Globus pallidus (tissue), 1 donor: Measurements from ENCODE around the gene TRPC4.
"Not testable (repeated sequence)": the region's sequence is repeated elsewhere in the genome, so short reads cannot be mapped to it uniquely, and the experiment has no call there.

ENCODE experiments used
- DNase-seq: peaks from one replicate; pipeline ENCODE4 v3.0.0-alpha.2; 2015; ENCODE audit warnings: low spot score

TRPC4 gene

DNA sequence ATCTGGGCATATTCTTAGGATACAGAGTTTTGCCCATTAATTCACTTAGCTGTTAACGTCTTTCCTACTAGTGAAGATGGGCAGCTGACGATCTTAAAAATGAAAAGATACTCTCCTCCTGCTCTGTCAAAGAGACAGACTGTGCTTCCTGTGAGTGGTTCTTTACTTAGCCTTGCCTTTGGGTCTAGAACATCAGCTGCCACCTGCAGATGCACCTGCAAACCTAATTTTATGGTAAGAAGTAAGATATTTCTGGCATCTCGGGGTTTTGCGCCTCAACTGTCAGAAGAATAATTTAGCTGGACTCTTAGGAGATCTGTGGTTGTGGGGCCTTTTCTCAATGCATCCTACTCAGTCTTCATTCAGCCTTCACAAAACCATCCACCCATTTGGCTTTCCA, 36.2 kb downstream of the TRPC4 start:
- no peak for DNase-seq

DNA sequence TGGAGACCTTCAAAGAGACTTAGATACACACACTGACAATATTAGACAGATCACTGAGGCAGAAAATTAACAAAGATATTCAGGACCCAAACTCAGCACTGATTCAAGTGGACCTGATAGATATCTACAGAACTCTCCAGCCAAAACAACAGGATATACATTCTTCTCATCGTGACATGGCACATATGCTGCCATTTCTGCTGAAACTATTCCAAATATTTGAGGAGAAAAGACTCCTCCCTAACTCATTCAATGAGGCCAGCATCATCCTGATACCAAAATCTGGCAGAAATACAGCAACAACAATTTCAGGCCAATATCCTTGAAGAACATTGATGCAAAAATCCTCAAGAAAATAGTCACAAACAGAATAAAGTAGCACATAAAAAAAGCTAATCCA, 53.3 kb downstream of the TRPC4 start:
- no peak for DNase-seq

DNA sequence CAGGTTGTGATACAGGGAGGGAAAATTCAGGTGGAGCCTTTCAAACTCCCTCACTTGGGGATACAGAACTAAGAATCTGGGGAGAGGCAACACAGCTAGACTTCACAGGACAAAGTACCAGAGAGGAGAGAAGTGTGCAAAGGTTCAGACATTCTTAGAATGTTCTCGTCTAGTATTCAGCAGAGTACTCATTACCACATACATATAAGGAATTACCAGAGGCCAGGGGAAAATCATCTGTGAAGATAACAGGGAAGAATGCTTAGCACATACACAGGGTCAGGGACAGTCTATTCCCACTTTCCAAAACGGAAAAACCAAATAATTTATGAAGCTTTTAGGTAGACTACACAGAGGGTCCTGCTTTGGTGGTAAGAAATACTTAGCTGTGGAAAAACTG, 58.1 kb downstream of the TRPC4 start:
- DNase-seq = no peak

DNA sequence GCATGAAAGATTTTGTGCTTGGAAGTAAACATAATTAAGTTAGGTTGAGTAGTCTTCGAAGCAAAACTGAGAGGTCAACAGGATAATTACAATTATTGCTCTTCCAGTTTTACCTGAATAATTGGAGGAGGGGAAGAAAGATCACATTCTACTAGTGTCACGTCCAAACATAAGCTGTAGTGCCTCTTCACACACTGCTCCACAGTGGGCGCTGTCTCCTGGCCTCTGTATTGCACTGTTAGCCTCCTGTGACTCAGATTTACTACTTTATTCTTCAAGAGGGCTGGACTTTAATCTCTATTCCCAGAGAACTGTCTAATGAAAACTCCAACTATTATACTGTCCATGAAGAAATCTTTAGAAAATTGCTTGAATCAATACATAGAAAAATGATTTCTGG, 62.9 kb downstream of the TRPC4 start:
- DNase-seq = no peak

DNA sequence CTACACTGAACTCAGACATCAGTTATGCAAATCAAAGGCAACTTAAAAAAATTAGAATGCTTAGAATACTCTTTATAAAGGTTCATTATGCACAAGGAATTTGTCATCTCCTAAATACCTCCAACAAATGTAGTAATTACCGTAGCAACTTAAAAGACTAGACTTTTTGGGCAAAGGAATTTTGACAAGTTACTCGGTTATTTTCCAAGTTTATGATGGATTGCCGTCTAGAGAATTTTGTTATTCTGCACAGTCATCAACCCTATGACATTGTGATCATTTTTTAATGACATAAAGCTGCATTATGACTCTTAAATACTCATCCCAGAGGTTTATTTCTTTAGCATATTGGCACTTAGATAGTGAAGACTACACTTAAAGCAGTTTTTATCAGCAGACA, 71.9 kb downstream of the TRPC4 start:
- DNase-seq = no peak

DNA sequence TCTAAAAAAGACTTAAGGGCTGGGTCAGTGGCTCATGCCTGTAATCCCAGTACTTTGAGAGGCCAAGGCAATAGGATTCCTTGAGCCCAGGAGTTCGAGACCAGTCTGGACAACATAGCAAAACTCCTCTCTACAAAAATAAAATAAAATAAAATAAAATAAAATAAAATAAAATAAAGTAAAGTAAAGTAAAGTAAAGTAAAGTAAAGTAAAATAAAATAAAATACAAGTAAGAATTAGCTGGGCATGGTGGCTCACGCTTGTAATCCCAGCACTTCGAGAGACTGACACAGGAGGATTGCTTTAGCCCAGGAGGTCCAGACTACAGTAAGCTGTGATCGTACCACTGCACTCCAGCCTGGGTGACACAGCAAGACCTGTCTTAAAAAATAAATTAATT, 72.8 kb downstream of the TRPC4 start:
- DNase-seq = not testable (repeated sequence)

DNA sequence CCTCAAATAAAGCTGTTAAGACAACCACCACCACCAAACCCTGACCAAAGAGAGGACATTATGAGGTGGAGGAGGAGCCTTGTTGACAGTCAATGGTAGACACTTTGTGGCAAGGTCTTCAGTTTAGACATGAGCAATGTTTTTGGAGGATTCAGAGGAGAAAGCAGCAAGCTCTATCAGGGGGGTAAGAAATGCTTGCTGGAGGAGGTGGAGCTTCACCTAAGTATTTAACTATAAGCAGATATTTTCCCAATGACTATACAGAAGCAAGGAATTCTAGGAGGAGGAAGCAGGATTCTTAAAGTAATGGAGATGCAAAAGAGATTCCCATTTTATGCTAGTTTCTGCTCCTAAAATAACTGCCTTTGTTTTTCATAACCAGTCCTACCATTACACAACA, 74.2 kb downstream of the TRPC4 start:
- DNase-seq = no peak

DNA sequence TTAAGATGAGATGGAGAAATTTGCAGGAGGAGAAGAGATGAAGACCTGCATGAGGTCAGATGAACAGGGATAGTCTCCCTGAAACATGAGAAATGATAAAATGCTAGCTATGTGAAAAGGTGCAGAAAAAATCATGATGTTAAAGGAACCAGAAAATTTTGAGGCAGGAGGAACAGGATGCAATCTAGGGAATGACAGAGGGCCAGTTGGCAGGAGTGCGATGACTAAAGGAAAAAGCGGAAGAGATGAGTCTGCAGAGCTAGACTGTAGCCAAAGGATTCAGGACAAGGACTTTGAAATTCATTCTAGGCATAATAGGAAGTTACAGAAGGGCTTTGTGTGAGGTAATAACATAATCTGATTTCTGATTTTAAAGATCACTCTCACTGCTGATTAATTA, 77.9 kb downstream of the TRPC4 start:
- no peak for DNase-seq

DNA sequence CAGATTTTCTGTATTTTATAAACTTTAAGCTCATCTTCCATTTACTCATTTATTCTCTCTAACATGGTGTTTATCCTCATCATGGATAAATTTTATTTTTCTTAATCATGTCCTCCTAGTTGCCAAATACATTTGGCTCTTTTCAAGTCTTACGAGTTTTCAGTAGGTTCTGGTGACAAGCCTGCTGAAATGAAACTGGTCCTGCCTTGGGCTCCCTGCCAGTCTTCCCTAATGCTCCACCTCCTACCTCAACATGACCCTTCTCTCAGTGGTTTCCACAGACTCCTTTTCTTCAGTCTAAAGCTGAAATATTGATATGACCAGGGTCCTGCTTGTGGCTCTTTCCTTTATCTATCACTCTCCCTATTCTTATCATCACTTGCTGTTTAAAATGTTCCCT, 81.2 kb downstream of the TRPC4 start:
- DNase-seq = no peak

DNA sequence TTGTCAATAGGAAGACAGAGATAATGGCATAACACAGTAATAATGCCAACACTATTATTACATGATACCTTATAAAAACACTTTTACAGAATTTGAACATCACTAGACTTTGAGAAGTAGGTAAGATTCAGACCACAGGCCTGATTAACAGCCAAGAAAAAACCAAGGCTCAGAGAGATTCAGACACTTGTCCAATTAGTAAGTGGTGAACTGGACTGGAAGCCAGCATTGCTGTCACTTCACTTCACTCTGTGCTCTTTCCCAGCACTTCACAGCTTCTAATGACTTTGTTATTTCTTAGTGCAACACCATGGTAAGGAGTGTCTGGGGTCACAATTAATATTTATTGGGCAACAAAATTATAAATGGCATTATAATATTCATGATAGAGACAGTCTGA, 91.9 kb downstream of the TRPC4 start:
- no peak for DNase-seq

DNA sequence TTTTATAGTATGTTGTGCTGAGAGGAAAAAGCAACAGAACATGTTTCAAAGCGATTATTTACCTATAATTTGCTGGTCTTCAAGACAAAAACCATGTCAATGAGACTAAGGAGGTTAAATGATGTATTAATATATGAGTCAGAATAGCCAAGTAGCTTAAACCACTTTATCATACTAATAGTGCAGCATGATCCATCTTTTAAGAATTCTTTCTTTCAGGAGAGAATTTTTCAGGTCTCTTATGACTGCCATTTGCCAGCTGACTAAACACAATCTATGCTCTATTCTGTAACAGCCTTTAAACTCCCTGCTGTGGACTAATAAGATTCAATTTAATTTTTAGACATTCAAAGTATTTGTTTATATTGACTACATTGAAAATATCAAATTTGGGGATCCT, 93.7 kb downstream of the TRPC4 start:
- DNase-seq = no peak

DNA sequence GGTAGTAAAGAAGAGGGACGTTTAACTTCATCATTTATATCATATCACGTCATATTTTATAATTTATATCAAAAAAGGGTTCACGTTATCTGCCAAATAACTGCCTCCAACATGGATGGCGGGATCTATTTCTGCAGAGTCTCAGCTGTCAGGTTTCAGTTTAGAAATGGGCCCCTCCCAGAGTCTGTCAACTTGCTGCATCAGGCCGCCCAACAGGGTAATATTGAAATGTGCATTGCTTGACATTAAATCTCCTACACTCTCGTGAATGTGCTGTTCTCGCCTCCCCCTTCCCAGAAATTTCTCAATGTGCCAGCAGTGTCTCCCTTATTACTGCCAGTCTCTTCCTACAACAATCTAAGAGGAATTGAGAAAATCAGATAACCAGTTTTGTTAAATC, 96.9 kb downstream of the TRPC4 start:
- no peak for DNase-seq

DNA sequence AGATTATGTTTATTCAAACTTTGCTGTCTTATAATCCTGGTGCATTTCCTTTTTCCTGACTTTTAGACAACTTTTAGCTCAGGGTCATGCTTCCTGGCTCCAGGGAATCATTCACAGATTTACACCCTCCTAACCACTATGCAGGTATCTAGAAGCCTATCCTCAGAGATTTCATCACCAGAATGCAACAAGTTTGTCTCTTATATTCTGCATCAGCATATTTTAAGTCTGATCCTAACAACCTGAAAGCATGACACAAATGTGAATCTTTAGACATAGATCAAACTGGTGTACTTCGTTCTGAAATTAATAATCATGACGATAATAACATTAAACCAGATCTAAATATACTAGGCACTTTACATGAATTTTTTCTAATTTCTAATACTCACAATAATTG, 100.0 kb downstream of the TRPC4 start:
- DNase-seq = no peak

DNA sequence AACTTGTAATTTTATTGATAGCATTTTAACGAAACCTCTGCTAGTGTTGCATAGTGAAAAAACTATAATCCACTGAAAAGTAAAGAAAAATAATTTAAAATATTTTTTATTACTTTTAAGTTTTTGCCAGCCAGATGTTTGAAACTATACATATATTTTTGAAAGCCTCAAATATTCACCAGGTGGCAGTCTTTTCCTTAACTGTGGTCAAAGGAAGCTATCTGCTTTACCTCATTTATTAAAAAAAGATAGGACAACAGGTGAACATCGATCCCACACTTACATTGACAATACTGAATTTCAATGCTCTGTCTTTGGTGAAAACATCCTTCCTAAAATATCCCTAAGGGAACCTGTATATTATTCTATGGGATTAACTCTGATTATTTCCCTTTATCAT, 100.5 kb downstream of the TRPC4 start:
- no peak for DNase-seq

DNA sequence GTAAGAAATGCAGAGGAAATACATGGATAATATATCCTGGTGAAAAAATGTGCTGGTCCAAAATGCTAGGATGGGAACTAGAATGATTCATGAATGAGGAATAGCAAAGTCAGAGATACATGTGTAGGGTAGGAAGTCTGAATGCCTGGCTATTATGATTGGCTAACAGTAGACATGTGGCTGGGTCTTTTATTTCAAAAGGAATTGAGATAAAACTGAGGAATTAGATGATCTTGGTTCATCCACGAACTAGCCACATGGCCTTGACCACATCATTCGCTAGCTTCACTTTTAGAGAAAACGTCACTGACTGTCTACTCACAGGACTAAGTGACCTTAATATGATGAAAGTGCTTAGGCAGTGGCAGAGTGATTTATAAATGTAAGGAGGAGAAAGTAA, 103.1 kb downstream of the TRPC4 start:
- no peak for DNase-seq

DNA sequence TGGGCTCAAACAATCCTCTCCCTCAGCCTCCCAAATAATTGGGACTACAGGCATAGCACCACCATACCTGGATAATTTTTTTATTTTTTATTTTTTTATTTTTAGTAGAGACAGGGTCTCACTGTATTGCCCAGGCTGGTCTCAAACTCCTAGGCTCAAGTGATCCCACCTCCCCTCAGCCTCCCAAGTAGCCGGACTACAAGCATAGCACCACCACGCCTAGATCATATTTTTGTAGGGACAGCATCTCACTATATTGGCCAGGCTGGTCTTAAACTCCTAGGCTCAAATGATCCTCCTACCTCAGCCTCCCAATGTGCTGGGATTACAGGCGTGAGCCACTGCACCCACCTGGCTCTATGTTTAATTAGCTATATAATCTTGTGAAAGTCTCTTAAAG, 114.2 kb downstream of the TRPC4 start:
- DNase-seq = no peak

DNA sequence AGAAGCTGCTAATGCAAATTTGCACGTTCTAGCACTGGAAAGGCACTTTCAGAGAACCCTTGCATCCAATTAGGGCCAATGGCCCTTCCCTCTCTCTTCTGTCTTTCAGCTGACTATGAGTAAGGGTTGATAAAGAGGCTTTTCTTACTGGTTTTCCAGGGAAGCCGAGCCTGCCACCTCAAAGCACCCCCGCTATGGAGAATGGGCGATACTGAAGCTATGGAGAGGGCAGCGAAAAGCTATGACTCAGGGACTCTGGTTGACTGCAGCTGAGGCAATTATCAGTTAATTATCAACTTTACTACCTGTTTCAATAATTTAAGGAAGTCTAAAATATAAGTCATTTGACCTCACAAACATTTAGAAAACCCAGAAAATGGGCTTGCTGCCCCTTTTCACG, 115.8 kb downstream of the TRPC4 start:
- no peak for DNase-seq

DNA sequence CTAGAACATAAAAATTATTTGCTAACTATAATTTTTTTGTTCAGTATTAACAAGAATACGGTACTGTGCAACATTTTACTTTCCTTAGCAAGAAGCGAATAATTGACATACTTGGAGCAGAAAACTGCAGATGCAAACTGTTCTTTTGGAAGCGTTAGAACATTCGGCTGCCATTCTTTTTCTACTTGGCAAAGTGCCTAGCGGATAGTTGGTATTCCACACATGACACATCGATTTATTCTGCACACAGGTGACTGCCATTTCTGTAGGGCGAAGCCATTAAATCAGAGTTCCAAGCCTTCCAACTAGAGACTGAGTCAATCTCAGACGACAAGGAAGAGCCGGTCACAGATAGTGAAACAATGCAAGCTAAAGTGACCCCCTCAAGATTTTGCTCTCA, 117.4 kb downstream of the TRPC4 start:
- no peak for DNase-seq

DNA sequence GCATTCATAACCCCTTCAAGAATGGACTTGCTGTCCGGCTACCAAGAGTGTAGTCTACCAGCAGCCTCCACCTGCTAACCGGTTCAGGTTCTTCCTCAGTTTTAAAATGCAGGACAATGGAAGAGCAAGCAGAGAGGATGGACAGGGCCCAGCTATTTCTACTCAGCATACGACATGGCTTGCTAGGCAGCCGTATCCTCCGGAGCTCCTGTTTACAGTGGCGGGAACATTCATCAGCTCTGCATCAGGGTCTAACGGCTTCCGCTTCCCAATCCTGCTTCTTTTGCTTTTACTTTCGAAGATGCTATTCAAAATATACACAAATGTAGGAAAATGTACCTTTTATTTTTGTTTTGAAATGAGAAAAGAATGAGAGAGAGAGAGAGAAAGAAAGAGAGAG, 118.5 kb downstream of the TRPC4 start:
- DNase-seq = no peak

DNA sequence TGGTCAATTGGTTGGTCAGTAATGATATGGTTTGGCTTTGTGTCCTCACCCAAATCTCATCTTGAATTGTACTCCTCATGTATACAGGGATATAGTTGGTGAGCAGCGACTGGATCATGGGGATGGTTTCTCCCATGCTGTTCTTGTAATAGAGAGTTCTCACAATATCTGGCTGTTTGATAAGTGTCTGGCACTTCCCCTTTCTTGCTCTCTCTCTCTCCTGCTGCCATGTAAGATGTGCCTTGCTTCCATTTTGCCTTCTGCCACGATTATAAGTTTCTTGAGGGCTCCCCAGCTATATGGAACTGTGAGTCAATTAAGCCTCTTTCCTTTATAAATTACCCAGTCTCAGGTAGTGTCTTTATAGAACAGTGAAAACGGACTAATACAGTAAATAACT, 120.7 kb downstream of the TRPC4 start:
- no peak for DNase-seq

DNA sequence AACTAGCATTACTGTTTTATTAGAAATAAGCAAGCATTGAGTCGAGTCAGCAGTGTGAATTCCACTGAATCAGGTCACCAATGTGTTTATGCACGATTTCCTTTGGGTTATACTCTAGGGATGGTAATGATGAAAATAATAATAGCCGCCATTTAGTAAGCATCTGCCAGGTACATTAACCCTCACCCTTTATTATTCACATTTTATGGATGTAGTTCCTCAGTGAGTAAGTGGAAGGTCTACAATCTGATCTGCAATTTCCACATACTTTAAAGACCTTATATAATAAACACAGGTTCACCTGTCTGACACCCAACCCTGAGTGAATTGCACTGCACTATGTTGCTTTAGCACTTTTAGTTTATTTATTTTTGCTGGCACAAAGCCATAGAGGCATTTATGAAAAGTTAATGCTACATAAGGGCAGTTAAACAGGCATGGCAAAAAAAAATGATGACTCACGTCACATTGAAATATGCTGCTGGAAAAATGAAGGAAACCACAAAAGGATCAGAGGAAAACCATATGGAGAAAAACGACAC, 122.4 kb downstream of the TRPC4 start:
- DNase-seq = no peak

DNA sequence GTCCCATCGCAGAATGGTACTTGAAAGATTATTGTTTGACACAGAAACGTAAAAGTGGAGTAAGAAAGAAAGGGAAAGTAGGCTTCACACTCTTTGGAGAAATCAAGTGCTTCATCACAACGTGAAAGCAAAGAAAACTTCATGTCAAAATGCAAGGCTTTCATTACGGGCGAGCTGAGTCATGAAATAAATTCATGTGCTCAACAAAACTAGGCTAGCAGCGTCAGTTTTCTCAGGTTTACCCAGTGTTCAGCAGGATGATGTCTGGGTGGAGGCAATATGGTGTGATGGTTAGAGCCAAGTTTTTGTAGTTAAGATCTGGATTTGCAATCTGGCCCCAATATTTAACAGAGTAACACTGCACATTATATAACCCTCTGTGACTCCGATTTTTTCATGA, 128.0 kb downstream of the TRPC4 start:
- DNase-seq = no peak

DNA sequence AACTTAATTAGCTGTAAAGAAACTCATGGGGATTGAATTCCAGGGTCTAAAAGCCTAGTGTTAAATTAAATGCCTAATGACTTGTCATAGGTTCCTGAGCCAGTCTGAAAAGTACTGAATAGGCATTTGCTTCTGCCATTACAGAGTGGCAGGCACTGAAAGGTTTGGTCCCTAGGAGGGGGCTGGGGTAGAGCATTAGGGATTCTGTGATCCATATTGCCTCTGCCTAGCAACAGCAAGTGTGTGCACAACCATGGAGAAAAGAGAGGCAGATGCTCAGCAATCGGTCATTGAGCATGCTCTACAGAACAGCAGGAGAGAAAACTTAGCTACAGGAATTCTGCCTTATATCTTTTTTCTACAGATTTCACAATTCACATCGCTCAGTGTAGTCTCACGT, 133.5 kb downstream of the TRPC4 start:
- no peak for DNase-seq

DNA sequence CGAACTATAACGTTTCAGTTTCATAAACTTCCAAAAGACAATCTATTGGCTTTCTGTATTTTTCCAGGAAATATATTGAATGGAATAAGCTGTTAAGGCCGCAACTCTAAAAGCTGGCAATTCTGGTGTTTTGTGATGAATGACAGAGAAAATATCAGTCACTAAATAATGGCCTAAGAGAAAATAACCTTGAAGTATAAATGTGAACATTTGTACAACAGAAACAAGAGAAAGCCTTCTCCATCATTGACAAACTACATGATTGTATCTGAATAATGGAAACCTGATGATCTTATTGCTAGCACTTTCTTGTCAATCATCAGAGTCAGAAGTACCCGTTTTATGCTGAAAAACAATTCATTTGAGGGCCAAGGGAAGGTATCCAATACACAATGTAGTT, 134.3 kb downstream of the TRPC4 start:
- no peak for DNase-seq

DNA sequence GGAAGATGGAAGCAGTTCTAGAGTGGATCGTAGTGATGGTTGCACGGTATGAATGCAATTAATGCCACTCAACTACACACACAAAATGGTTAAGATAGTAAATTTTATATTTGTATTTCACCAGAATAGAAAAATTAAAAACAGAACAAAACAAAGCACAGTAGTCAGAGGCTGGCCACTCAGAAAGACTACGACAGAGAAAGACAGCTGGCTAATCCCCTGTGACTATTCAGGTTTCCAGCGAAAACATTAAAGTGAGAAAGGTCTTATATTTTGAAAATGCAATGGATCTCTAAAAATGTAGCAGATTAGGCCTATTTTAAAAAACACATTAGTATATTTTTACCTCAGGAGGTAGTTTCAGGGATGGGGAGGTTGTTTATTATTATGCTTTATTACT, 139.7 kb downstream of the TRPC4 start:
- DNase-seq = no peak
